SK-N-MC (cell line): Measurements from ENCODE around the gene SRM.

ENCODE experiments used
- EZH2 ChIP-seq: fragments of 200-600 bp; sonication (generic); IDR thresholded peaks from one replicate; pipeline ENCODE4 v1.6.1; 2017; ENCODE audit warnings: antibody characterized with exemption
- FOXP2 ChIP-seq: optimal IDR thresholded peaks from 2 replicates; pipeline ENCODE3; 2011; ENCODE audit warnings: mild to moderate bottlenecking, moderate library complexity; ENCODE audit not compliant: insufficient read depth; ENCODE audit errors: extremely low read length, control extremely low read depth
- POLR2AphosphoS5 ChIP-seq: IDR thresholded peaks from 2 replicates; pipeline ENCODE4 v1.6.1; 2012; ENCODE audit warnings: mild to moderate bottlenecking, low read depth, low read length, borderline replicate concordance

DNA sequence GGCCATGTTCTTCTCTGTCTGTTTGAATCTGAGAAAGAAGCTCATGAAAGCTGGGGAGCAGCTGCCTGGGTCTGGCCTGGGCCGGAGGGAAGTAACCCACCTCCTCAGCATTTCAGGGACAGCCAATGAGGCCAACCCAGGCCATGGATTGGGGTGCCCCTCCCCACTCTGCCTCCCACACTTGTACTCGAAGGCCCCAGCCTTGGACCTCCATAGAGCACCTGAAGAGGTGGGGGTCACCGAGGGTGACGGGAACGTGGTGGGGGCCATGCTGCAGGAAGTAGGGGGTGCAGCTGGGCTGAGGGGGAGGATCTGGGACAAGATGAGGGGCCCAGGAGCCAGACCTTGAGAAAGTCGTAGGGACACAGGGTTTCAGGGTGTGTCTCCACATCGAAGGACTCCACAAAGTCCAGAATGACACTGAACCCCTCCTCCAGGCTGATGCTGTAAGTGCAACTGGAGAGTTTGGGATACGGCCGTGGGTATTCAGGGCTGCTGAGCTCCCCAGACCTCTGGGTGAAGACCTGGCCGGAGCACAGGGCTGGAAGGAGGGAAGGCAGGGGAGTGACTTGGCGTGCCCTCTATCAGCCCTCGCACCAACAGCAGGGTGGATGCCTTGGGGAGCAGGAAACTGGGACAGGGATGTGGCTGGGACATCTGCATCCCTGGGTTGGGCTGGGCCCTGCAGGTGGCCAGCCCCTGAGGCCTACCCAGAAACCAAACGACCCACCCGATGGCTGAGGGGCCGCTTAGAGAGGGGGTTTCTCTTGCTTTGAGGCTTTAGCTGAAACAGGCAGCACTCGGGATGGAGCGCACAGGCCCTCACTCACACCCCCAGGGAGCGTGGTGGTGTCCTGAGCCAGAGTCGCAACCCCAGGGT, 16.6 kb downstream of the SRM start:
- TF ChIP-seq POLR2AphosphoS5: no peak
- TF ChIP-seq EZH2: no peak
- no peak for TF ChIP-seq FOXP2
